GM15510 (cell line): Measurements from ENCODE around the gene BDKRB2.

Source experiments
- POLR2A ChIP-seq: IDR thresholded peaks from 3 replicates; pipeline ENCODE4 v1.6.1; 2011; ENCODE audit warnings: borderline replicate concordance; ENCODE audit not compliant: insufficient read length; ENCODE audit errors: extremely low read depth

Gene BDKRB2

DNA sequence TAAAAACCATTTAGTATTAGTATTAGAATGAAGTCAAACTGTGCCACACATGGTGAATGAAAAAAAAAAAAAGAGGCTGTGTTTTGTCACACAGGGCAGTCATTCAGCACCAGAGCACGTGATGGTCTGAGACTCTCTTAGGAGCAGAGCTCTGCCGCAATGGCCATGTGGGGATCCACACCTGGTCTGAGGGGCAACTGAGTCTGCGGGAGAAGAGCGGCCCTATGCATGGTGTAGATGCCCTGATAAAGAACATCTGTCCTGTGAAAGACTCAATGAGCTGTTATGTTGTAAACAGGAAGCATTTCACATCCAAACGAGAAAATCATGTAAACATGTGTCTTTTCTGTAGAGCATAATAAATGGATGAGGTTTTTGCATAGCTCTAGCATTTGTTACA, 39.1 kb downstream of the BDKRB2 start:
- no peak for TF ChIP-seq POLR2A

DNA sequence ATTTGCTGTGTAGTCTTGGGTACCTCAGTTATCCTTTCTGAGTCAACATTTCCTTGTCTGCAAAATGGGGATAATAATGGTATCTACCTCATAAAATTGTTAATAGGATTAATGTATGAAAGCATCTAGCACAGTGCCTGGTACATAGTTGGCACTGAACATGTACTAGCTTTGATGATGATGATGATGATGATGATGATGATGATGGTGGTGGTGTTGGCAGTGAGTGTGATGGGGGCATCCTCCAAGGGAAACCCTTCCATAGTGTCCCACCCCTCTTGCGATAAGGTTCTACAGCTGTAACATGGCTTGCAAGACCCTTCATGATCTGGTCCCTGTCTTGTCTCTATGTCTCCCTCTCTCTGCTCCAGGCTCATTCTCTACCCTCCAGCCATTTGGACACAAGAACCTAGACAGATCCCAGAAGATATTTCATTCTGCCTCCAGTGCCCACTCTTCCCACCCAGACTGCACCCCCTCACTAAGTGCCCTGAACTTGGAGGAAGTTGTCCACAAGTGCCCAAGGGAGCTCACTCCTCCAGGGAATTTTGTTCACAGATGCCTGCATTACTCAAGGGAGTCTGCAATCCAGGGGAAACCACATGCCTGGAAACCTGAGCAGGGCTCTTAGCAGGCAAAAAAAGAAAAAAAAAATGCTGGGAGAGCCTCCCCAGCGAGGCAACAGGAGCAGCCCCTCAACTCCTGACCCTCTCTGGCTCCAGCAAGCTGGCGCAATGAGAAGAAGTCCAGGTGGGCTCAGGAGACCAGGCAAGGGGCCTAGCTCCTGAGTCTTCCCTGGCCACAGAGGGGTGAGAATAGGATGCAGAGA, 41.3 kb downstream of the BDKRB2 start:
- no peak for TF ChIP-seq POLR2A

DNA sequence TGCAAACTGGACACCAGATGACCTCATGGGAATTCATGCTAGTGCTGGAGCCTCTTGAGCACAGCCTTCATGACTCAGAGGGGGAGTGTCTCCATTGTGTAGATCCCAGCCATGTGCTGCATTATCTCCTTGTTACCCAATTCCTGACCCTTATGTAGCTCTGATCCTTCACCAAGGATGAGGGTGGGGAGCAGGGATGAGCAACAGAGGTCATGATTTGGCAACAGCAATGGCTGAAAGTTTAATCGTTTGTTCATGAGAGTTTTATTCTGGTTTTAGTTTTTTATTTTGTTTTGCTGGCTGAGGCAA, 41.9 kb downstream of the BDKRB2 start:
- no peak for TF ChIP-seq POLR2A

DNA sequence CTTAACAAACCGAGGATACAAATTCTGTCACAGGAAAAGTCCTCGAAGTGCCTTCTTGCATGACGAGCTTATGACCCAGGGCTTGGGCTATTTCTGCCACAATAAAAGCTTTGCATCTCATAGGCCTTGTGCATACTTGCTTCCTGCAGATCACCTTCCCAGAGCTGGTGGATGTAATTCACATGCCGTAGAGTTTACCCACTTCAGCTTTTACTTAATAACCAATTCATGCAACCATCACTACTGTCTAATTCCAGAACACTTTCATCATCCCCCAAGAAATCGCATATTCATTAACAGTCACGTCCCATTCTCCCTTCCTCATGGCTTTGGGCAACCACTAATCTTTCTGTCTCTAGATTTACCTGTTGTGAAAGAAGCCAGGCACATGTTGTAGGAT, 42.4 kb downstream of the BDKRB2 start:
- TF ChIP-seq POLR2A, result no peak

DNA sequence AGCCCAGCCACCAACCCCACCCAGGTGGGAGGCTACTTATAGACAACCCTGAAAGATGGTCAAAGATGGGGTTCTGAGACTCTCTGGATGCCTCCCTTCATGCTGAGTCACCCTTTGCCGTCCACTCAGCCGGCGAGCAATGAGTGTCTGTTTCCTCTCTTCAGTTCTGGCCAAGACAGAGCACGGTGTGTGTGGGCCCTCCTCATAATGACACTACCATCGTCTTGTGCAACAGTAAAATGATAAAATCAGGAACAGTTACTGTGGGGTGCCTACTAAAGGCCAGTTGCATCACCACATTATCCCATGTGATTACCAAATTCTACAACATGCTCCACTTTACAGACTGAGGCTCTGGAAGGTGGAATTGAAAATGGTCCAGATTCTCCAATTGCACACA, 44.4 kb downstream of the BDKRB2 start:
- TF ChIP-seq POLR2A, result no peak

DNA sequence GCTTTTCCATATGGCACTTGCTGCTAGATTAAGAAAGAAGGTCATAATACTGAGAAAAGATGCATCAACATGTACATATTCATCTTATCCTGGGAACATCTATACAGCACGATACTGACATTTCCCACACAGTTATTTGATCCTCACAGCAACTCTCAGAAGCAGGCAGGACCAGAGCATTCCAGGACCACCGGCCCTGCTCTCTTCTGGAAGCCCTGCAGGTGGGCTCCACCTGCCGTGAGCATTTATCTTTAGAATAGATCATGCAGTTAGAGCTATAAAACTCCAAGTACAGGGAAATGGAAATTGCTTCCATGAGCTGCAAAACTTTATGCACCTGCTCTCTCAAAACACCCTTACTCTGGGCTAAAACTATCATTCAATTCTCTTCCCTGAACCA, 45.8 kb downstream of the BDKRB2 start:
- TF ChIP-seq POLR2A, result no peak

DNA sequence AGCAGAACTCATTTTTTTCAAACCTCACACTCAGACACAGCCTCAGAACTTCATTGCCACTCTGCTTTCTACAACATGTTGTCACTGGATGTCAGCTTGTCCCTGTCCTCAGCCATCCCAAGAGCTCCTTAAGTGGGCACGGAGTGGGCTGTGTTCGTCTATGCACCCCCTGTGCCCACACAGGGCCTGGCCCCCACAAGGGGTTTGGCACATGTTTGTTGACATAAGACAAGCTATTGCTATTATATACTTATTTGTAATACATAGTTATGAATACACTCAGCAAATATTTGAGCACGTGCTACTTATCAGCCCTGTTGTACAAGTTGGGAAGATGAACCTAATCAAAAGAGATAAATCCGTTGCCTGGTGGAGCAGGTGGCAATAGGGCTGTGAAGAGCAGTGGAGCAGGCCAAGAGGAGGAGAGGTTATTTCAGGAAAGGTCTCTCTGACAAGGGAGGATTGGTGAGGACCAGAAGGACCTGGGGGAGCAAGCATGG, 47.1 kb downstream of the BDKRB2 start:
- no peak for TF ChIP-seq POLR2A

DNA sequence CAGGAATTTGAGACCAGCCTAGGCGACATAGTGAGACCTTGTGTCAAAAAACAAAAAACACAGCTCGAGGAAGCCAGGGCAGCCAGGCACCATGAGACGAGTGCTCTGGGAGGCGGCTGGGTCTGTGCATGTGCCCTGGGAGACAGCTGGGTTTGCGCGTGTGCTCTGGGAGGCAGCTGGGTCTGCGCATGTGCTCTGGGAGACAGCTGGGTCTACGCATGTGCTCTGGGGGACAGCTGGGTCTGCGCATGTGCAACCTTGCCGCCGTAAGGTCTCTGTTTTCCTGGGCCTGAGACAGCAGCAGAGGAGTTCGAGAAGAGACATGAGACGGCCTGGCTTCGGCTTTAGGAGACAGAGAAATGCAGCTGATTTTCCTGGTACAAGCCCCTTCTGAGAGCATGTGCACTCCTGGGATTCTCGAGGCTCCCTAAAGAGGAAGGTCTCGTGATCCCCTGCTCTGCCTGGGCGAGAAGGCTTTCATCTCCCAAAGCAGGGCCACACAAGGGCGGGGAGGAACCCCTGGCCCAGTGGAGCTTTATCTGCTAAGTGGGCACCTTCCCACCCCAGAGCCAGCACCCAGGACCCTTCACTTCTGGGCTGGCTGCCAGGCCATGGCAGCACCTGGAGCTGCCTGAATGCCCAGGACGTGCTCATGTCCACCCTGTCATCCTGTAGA, 47.8 kb downstream of the BDKRB2 start:
- TF ChIP-seq POLR2A, result no peak

DNA sequence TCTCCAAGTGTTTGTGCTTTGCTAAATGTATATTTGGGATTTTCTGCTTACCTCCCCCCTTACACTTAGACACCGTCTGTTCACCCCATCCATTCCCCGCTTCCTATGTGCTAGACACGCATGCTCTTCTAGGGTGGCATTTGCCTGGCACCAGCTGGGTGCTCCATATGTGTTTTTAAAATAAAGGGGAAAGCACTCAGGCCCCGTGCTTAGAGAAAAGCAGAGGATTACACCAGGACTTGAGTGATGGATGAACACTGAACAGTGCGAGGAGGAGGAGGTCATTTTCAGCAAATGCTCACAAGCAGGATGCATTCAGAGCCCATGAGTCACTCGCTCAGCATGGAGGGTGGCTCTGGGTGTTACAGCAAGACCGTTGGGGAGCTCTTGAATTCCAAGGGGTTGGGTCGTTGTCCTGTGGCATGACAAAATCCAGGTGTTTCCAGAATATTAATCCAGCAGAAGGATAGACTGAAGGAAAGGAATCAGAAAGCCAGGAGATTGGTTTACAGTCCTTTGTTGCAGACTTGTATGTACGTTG, 48.4 kb downstream of the BDKRB2 start:
- no peak for TF ChIP-seq POLR2A

DNA sequence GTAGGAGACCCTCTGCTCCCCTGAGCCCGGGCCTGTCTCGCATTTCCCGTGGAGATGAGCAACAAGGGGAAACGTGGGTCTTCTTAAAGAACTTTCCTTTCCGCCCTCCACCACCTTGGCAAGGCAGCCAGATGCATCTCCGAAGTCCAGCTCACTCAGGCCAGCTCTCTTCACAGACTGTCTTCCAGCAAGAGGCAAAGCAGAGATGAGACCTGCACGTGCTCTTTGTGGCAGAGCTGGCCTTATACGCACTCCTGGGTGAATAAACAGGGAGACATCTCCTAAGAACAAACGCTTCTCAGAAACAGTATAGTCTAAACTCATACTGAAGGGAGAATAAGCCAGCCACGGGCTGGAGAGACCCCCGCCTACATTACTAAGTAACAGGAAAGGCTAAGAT, 50.0 kb downstream of the BDKRB2 start:
- TF ChIP-seq POLR2A, result no peak

DNA sequence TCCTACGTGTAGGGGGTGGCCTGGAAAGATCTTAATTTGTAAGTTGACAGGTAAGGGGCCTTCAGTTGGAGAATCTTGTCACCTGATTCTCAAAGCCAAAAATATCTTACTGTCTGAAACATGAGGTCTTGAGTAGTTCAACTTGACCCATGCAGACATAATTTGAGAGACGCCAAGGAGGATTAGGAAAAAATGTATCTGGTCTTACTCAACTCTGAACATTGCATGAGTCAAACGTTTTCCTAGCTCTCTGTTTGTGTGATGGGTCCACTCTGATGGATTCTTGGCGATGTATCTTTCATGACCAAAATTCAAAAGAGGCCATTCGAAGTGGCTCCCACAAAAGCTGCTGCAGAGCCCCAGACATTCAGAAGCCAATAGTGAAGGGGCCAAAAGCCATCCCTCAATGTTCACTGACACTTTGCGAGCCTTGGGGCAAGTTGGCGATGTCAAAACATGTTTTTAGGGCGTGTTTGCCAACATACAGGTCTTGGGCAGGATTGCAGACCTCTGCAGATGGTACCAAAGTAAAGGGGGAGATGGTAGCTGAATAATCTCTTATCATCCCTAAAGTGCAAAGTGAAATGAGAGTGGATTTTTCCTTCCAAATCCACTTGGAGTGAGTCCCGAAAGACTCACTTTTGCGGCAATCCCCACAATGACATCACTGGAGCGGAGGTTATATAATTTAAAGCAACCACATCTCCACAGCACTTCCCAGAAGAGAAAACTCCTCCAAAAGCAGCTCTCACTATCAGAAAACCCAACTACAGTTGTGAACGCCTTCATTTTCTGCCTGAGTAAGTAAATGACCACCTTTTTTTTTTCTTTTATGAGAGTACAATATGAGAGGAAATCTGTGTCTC, 51.1 kb downstream of the BDKRB2 start, which contains the start of gene BDKRB1:
TSS of gene BDKRB1 (plus strand) at position 710 of the 866 bp plus-strand sequence. CDS start 7,473 bp downstream, outside the sequence.
- no peak for TF ChIP-seq POLR2A

DNA sequence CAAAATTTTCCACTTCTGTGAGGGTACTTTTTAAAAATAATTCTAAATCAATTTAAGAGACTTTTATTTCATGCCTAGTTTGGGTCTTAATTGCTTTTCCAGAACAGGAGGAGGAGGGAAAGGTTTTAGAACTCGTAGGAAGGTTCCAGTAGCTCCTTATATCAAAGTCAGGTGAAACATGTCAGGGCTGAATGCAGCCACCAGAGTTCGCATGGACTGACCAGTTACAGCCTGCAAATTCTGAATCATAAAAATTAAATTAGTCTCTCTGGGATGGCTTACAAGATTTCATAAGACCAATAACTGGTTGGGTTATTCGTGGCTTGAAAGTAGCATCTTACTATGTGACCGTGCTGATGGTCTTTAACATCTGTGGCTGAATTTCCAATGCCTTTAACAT, 51.8 kb downstream of the BDKRB2 start:
- no peak for TF ChIP-seq POLR2A

DNA sequence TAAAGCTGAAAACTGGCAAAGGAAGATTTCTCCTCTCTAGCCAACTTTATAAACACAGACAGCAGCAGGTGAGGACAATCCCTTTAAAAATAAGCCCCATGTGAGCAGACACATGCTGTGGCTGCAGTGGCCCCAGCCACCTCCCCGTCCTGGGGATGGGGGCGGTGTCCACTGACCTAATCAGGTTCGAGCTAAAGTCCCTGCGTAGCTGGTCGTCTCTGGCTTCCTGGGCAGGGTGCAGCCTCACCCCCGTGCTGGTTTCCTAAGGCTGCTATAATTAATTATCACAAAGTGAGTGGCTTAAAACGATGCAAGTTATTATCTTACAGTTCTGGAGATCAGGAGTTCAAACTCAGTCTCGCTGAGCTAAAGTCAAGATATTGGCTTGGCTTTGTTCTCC, 52.4 kb downstream of the BDKRB2 start:
- no peak for TF ChIP-seq POLR2A

DNA sequence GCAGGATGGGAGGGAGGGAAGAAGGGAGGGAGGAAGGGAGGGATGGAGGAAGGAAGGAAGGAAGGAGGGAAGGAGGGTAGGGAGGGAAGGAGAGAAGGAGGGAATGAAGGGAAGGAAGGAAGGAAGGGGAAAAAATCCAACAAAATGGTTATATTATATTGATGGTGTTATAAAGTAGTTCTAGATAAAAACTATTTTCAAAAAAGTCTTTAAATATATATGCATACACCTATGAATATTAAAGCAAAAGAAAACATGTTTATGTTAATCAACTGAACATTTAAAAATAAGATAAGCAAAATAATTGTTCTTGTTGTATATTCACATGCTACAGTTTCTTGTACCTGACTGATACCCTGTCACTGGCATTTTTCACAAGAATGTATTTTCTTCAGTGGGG, 53.3 kb downstream of the BDKRB2 start:
- no peak for TF ChIP-seq POLR2A

DNA sequence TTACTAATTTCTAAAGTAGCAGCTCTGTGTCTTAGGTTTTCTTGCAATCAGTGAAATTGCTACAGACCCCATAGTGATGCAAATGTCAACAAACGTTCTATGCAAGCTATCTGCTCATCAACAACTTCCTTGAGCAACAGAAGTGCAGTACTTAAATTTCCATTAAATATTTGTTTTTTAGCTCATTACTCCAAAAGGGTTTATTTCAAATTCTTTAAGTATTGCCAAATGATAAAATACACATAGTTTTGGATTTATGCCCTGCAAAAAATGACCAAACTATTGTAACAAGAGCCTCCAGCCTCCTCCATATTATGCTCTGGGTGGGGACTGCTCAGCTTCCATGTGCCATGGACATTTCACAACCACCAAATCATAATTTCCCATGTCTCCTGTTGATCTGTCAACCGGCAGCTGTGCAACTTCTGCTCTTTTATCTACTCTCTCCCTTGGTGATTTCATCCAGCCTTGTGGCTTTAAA, 55.7 kb downstream of the BDKRB2 start:
- no peak for TF ChIP-seq POLR2A
